Measurements from ENCODE around the gene C12orf60.

- TF ChIP-seq, protein P1, sequence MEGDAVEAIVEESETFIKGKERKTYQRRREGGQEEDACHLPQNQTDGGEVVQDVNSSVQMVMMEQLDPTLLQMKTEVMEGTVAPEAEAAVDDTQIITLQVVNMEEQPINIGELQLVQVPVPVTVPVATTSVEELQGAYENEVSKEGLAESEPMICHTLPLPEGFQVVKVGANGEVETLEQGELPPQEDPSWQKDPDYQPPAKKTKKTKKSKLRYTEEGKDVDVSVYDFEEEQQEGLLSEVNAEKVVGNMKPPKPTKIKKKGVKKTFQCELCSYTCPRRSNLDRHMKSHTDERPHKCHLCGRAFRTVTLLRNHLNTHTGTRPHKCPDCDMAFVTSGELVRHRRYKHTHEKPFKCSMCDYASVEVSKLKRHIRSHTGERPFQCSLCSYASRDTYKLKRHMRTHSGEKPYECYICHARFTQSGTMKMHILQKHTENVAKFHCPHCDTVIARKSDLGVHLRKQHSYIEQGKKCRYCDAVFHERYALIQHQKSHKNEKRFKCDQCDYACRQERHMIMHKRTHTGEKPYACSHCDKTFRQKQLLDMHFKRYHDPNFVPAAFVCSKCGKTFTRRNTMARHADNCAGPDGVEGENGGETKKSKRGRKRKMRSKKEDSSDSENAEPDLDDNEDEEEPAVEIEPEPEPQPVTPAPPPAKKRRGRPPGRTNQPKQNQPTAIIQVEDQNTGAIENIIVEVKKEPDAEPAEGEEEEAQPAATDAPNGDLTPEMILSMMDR (IDR thresholded peaks at IDR 0.05), result no peak
- TF ChIP-seq SIN3A (IDR thresholded peaks at IDR 0.05; ENCODE audit: borderline replicate concordance, insufficient read depth, low read depth, low read length), result no peak
These were observed 70.1 kb downstream of the C12orf60 start for GRCh38 chr12:14873440-14874185.

All from Panc1 (cell line).